ENCODE data around the gene ALPK3. TPM values are rescaled to one million over a fixed set of nuclear protein-coding genes. Genes with fewer than 3 reads are reported as not detected.

The ALPK3 gene
- polyA plus RNA-seq, 1 donor (not counting 4 experiments of a cell fraction or from before 2014, with no cell fraction given), result 0.07 TPM

- no peak overlapping the region for H3K27ac ChIP-seq (ENCODE audit: control insufficient read depth, insufficient read depth, low read length)
Observed at GRCh38 chr15:84891339-84891738, 74.2 kb downstream of the ALPK3 start.

GRCh38 chr15:84892786-84893307 lies 75.7 kb downstream of the ALPK3 start:
- H3K4me1 ChIP-seq (ENCODE audit: control insufficient read depth, extremely low read depth, insufficient read depth, low read length), result no peaks in the 10 kb centered on the region
- no peak overlapping the region for H3K4me2 ChIP-seq (ENCODE audit: control insufficient read depth, extremely low read depth, insufficient read depth, low read depth, low read length)
- no peak overlapping the region for H3K9ac ChIP-seq (ENCODE audit: control insufficient read depth, extremely low read depth, insufficient read depth, low read length)
- no peaks in the 10 kb centered on the region for H3K9me3 ChIP-seq (ENCODE audit: control insufficient read depth, low read depth, low read length)
- H3K27ac ChIP-seq (ENCODE audit: control insufficient read depth, insufficient read depth, low read length), result no peak overlapping the region
- no peaks in the 10 kb centered on the region for H3K79me2 ChIP-seq (ENCODE audit: control insufficient read depth, insufficient read depth, low read length)
- H3K4me3 ChIP-seq (ENCODE audit: control insufficient read depth in 2 of 3, extremely low read depth in 1 of 3, insufficient read depth in 2 of 3, low read depth in 1 of 3, low read length in 3 of 3), result no peak overlapping the region
- H4K20me1 ChIP-seq (ENCODE audit: control insufficient read depth, extremely low read depth, insufficient read depth, low read length), result no peaks in the 10 kb centered on the region
- DNase-seq (ENCODE audit: low read depth, low spot score) (no peak), FAIRE-seq (no peak)
- dilution Hi-C loops (cut with MboI; ENCODE audit: extremely low pct_ligation_motif_present, low sequenced_read_pairs), result no loop called here
- no peaks in the 10 kb centered on the region for H3K27me3 ChIP-seq (ENCODE audit: control insufficient read depth, extremely low read depth, insufficient read depth, low read length)
- no peaks in the 10 kb centered on the region for H3K9me1 ChIP-seq (ENCODE audit: control insufficient read depth, extremely low read depth, insufficient read depth, low read length)
- H2AFZ ChIP-seq (ENCODE audit: control insufficient read depth, low read length), result no peak overlapping the region
- TF ChIP-seq CTCF (optimal IDR thresholded peaks at IDR 0.05 in 1 of 3, IDR thresholded peaks at IDR 0.05 in 1 of 3, conservative IDR thresholded peaks at IDR 0.05 in 1 of 3; ENCODE audit: extremely low read depth in 1 of 3, insufficient read depth in 2 of 3, low read length in 3 of 3), result no peak
- TF ChIP-seq EZH2 (IDR thresholded peaks at IDR 0.05; ENCODE audit: low read length), result no peak
- no peaks in the 10 kb centered on the region for H3K36me3 ChIP-seq (ENCODE audit: control insufficient read depth in 2 of 2, extremely low read depth in 1 of 2, insufficient read depth in 2 of 2, low read length in 2 of 2)

More at GRCh38 chr15:84891339-84891738, 74.2 kb downstream of the ALPK3 start:
- TF ChIP-seq EZH2 (IDR thresholded peaks at IDR 0.05; ENCODE audit: low read length) (no peak), CTCF (optimal IDR thresholded peaks at IDR 0.05 in 1 of 3, IDR thresholded peaks at IDR 0.05 in 1 of 3, conservative IDR thresholded peaks at IDR 0.05 in 1 of 3; ENCODE audit: extremely low read depth in 1 of 3, insufficient read depth in 2 of 3, low read length in 3 of 3) (no peak)
- no peaks in the 10 kb centered on the region for H3K36me3 ChIP-seq (ENCODE audit: control insufficient read depth in 2 of 2, extremely low read depth in 1 of 2, insufficient read depth in 2 of 2, low read length in 2 of 2)
- dilution Hi-C loops (cut with MboI; ENCODE audit: extremely low pct_ligation_motif_present, low sequenced_read_pairs), result no loop called here
- no peak overlapping the region for H3K4me3 ChIP-seq (ENCODE audit: control insufficient read depth in 2 of 3, extremely low read depth in 1 of 3, insufficient read depth in 2 of 3, low read depth in 1 of 3, low read length in 3 of 3)
- no peaks in the 10 kb centered on the region for H3K4me1 ChIP-seq (ENCODE audit: control insufficient read depth, extremely low read depth, insufficient read depth, low read length)
- no peaks in the 10 kb centered on the region for H3K9me3 ChIP-seq (ENCODE audit: control insufficient read depth, low read depth, low read length)
- H4K20me1 ChIP-seq (ENCODE audit: control insufficient read depth, extremely low read depth, insufficient read depth, low read length), result no peaks in the 10 kb centered on the region
- no peaks in the 10 kb centered on the region for H3K27me3 ChIP-seq (ENCODE audit: control insufficient read depth, extremely low read depth, insufficient read depth, low read length)
- no peaks in the 10 kb centered on the region for H3K9me1 ChIP-seq (ENCODE audit: control insufficient read depth, extremely low read depth, insufficient read depth, low read length)
- H3K4me2 ChIP-seq (ENCODE audit: control insufficient read depth, extremely low read depth, insufficient read depth, low read depth, low read length), result no peak overlapping the region
- H3K79me2 ChIP-seq (ENCODE audit: control insufficient read depth, insufficient read depth, low read length), result no peaks in the 10 kb centered on the region
- no peak for FAIRE-seq
- DNase-seq (ENCODE audit: low read depth, low spot score), result no peak
- no peak overlapping the region for H3K9ac ChIP-seq (ENCODE audit: control insufficient read depth, extremely low read depth, insufficient read depth, low read length)
- H2AFZ ChIP-seq (ENCODE audit: control insufficient read depth, low read length), result no peak overlapping the region
